ENCODE measurements around the gene PYCR2.
A peak's percentile ranks its signal among the peaks of the same experiment; 100 is the strongest.

DNA sequence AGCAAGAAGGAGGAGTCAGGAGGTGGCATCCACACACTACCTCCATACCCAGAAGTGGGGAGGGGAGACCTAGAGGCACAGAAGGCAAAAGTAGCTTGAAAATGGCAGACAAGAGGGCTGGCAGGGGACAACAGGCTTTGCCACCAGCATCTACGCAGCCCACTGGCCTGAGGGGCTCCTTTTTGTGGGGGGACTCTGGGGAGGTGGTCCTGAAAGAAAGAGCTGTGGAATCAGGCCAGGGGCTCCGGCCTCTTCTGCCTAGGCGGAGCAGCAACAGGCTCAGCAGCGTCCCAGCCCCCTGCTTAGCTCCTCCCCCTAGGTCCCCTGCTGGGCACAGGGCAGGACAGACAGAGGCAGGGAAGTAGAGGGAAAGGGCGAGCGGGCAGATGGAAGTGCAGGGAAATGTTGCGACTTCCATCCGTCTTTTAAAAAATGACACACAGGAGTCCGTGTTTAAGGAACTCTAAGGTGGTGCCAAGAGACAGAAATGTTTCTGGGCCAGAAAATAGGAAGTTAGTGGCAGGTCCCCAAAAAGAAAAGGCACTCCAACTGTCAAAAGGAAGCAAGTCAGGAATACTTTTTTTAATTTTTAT, 27.0 kb upstream of the PYCR2 start:
- TF ChIP-seq, protein P1, sequence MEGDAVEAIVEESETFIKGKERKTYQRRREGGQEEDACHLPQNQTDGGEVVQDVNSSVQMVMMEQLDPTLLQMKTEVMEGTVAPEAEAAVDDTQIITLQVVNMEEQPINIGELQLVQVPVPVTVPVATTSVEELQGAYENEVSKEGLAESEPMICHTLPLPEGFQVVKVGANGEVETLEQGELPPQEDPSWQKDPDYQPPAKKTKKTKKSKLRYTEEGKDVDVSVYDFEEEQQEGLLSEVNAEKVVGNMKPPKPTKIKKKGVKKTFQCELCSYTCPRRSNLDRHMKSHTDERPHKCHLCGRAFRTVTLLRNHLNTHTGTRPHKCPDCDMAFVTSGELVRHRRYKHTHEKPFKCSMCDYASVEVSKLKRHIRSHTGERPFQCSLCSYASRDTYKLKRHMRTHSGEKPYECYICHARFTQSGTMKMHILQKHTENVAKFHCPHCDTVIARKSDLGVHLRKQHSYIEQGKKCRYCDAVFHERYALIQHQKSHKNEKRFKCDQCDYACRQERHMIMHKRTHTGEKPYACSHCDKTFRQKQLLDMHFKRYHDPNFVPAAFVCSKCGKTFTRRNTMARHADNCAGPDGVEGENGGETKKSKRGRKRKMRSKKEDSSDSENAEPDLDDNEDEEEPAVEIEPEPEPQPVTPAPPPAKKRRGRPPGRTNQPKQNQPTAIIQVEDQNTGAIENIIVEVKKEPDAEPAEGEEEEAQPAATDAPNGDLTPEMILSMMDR (IDR thresholded peaks at IDR 0.05): peak; percentile 13; the same call in 1 of the 2 replicates
- no peak for TF ChIP-seq ZFX (IDR thresholded peaks at IDR 0.05; ENCODE audit: borderline replicate concordance)
